Naive thymus-derived CD4-positive, alpha-beta T cell (primary cell): Measurements from ENCODE around the gene TTC34. TPM values are rescaled to one million over a fixed set of nuclear protein-coding genes. Genes with fewer than 3 reads are reported as not detected.
A peak's percentile ranks its signal among the peaks of the same experiment; 100 is the strongest.

Experiments used
- ATAC-seq: fragments of 150-1000 bp; cut with Tn5 transposase; 2 replicates; pipeline ENCODE4 v1.10.0; 2021; ENCODE audit warnings: mild to moderate bottlenecking, moderate library complexity
- CTCF ChIA-PET: fragments of 350-600 bp; sonication (Branson Sonifier 250); formaldehyde crosslinking; loops from one replicate; lab custom pipeline; 2021; ENCODE audit warnings: antibody characterized with exemption; lab: Charles Lee
- POLR2A ChIA-PET: fragments of 350-600 bp; sonication (Branson Sonifier 250); formaldehyde crosslinking; loops from one replicate; lab custom pipeline; 2021; ENCODE audit warnings: antibody characterized with exemption, inconsistent platforms; lab: Charles Lee
- DNase-seq, 9 donors: peaks; one replicate each; pipeline versions ENCODE4 v3.0.0 to v3.0.0-alpha.2; 2020 to 2022; ENCODE audit warnings: mixed read lengths in 1 of 9
- H3K27ac ChIP-seq: one replicate; pipeline ENCODE4 v1.7.0; 2013; ENCODE audit warnings: mild to moderate bottlenecking, low read depth, low read length, moderate library complexity
- H3K27me3 ChIP-seq, 2 donors: one replicate each; pipeline ENCODE4 v1.7.0; 2013; ENCODE audit warnings: low read length in 2 of 2, mild to moderate bottlenecking in 2 of 2, moderate library complexity in 2 of 2; ENCODE audit not compliant: control insufficient read depth in 2 of 2, insufficient read depth in 2 of 2
- H3K36me3 ChIP-seq, 3 experiments: 1 replicate in 2 of 3; 2 replicates in 1 of 3; pipeline ENCODE4 v1.7.0; 2013; ENCODE audit warnings: low read length in 3 of 3, mild to moderate bottlenecking in 3 of 3, moderate library complexity in 1 of 3; ENCODE audit not compliant: insufficient read depth in 3 of 3, control insufficient read depth in 2 of 3
- H3K4me1 ChIP-seq, 2 donors: one replicate each; pipeline ENCODE4 v1.7.0; 2013; ENCODE audit warnings: low read length in 2 of 2, mild to moderate bottlenecking in 2 of 2, moderate library complexity in 1 of 2; ENCODE audit not compliant: control insufficient read depth in 2 of 2, insufficient read depth in 2 of 2
- H3K4me3 ChIP-seq: 2 replicates; pipeline ENCODE4 v1.7.0; 2013; ENCODE audit warnings: mild to moderate bottlenecking, low read length
- H3K9me3 ChIP-seq, 3 experiments: 1 replicate in 2 of 3; 2 replicates in 1 of 3; pipeline ENCODE4 v1.7.0; 2013; ENCODE audit warnings: low read length in 3 of 3; ENCODE audit not compliant: control insufficient read depth in 2 of 3
- H3K27ac Mint-ChIP-seq, 9 donors: one replicate each; pipeline ENCODE4 v1.8.0; 2020 to 2022; ENCODE audit warnings: mixed read lengths in 9 of 9, mild to moderate bottlenecking in 8 of 9, moderate library complexity in 5 of 9, inconsistent platforms in 2 of 9
- H3K27me3 Mint-ChIP-seq, 5 donors: one replicate each; pipeline ENCODE4 v1.8.0; 2021 to 2022; ENCODE audit warnings: mixed read lengths in 5 of 5, mild to moderate bottlenecking in 1 of 5
- H3K36me3 Mint-ChIP-seq, 5 donors: one replicate each; pipeline ENCODE4 v1.8.0; 2020 to 2022; ENCODE audit warnings: mixed read lengths in 5 of 5, mild to moderate bottlenecking in 3 of 5, inconsistent platforms in 1 of 5
- H3K4me1 Mint-ChIP-seq, 7 donors: one replicate each; pipeline ENCODE4 v1.8.0; 2020 to 2022; ENCODE audit warnings: mixed read lengths in 7 of 7, mild to moderate bottlenecking in 3 of 7, inconsistent platforms in 1 of 7
- H3K4me3 Mint-ChIP-seq, 10 donors: one replicate each; pipeline ENCODE4 v1.8.0; 2020 to 2022; ENCODE audit warnings: mild to moderate bottlenecking in 10 of 10, mixed read lengths in 10 of 10, moderate library complexity in 6 of 10, inconsistent platforms in 2 of 10
- H3K9me3 Mint-ChIP-seq, 11 donors: one replicate each; pipeline ENCODE4 v1.8.0; 2020 to 2022; ENCODE audit warnings: mixed read lengths in 11 of 11, mild to moderate bottlenecking in 4 of 11, inconsistent platforms in 1 of 11, moderate library complexity in 1 of 11
- intact Hi-C, 2 donors: fragments of 100-400 bp; cut with micrococcal nuclease; formaldehyde crosslinking; loops; one replicate each; pipeline ENCODE4 v1.15.1; 2023
- polyA plus RNA-seq, 2 donors: library from polyadenylated mRNA; unstranded; fragments of 300-500 nt; fragmentation: Illumina TruSeq; gene quantifications; one replicate each; pipeline ENCODE4 v1.2.3, GENCODE V29; 2021
- total RNA-seq, 6 experiments: library from RNA in 5 of 6; stranded (reverse) in 5 of 6; gene quantifications; 1 replicate in 5 of 6; 2 replicates in 1 of 6; pipeline ENCODE4 v1.2.3 and lab custom pipeline; 2021 to 2026

TTC34 gene
- total and polyA plus RNA-seq, 7 experiments from 2014 or later: 0.28 to 8.0 (median 2.1) TPM

DNA sequence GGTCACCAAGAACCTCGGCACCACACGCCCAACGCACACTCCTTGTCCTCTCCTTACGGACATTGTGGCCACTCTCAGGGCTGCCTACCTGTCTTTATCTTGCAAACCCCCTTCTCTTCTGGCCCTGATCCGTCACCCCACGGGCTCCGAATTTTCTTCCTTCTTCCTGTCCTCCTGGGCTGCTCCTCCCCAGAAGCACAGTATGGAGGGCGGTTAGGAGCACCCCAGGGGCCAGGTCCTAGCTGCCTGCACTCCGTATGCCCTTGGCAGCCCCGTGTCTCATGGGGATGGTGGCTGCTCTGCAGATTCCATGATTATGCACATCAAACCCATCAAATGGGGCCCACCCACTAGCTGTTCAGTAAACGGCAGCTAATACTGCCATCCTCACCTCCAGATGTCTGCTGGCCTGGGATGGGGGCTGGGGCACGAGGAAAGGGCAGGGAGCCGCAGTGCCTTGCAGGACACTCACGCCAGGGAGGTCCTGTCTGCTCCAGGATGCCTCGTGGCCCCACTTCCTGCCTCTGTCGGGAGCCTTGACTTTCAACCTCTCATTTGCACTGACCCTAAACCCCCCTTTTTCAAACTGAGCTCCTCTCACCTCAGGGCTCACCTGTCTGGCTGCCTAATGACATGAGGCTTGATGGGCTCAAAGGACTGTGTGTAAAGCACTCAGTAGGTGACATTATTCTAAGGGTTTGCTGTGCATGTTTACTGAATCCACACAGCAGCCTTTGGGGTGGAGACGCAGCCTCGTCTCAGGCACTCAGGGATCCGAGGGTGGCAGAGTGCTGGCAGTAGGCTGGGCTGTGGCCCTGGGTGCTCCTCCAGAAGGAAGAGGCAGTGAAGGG lies 4.4 kb downstream of the TTC34 start:
- Mint-ChIP-seq H3K4me1 (peaks cover 0 to 3% (median 0%) of the 10 kb centered on the region in 7 donors), H3K4me3 (no peak overlapping the region), H3K9me3 (peaks cover 3 to 39% (median 26%) of the 10 kb centered on the region in 11 donors), H3K27me3 (peaks cover 8 to 42% (median 32%) of the 10 kb centered on the region in 5 donors), H3K36me3 (peaks cover 0 to 16% (median 6%) of the 10 kb centered on the region in 5 donors), H3K27ac (no peak overlapping the region)
- DNase-seq (no peak), ATAC-seq (no peak)
- CTCF ChIA-PET: interaction anchor here (1.2 kb wide), 1 partner anchor 8 kb away, joined by 3 read pairs; no protein-coding TSS in a partner anchor
- H3K9me3 ChIP-seq: peaks cover 0 to 25% (median 0%) of the 10 kb centered on the region in 3 experiments
- POLR2A ChIA-PET: interaction anchor here (0.7 kb wide), 1 partner anchor 12 kb away, joined by 3 read pairs; no protein-coding TSS in a partner anchor
- no peak overlapping the region for H3K27ac ChIP-seq
- intact Hi-C loops: no loop called here
- H3K4me3 ChIP-seq: no peak overlapping the region
- no peaks in the 10 kb centered on the region for H3K27me3 ChIP-seq
- H3K36me3 ChIP-seq: no peaks in the 10 kb centered on the region
- H3K4me1 ChIP-seq: no peaks in the 10 kb centered on the region

DNA sequence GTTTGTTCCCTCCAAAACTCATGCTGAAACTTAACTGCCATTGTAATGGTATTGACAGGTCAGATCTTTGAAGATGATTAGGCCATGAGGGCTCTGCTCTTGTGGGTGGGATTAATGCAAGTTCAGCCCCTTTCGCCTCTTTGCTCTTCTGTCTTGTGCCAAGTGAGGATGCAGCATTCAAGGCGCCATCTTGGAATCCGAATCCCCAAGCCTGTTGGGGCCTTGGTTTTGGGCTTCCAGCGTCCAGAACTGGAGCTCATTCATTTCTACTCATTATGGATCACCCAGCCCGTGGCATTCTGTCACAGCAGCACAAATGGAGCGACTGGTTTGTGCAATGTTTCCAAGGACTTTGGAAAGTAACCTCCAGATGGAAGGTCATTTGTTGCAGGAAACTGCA lies 5.6 kb downstream of the TTC34 start:
- peaks cover 3 to 49% (median 30%) of the 10 kb centered on the region in 11 donors for H3K9me3 Mint-ChIP-seq
- no peak for DNase-seq
- Histone ChIP-seq H3K27ac (no peak overlapping the region), H3K4me3 (no peak overlapping the region), H3K4me1 (no peaks in the 10 kb centered on the region), H3K27me3 (peaks cover 0 to 4% of the 10 kb centered on the region in 2 donors), H3K36me3 (no peaks in the 10 kb centered on the region), H3K9me3 (peaks cover 0 to 29% (median 0%) of the 10 kb centered on the region in 3 experiments)
- no peak overlapping the region for H3K27ac Mint-ChIP-seq
- ATAC-seq: no peak
- no peak overlapping the region for H3K4me3 Mint-ChIP-seq
- no peaks in the 10 kb centered on the region for H3K4me1 Mint-ChIP-seq
- H3K27me3 Mint-ChIP-seq: peaks cover 11 to 53% (median 38%) of the 10 kb centered on the region in 5 donors
- POLR2A ChIA-PET: no interaction called here
- peaks cover 0 to 22% (median 6%) of the 10 kb centered on the region in 5 donors for H3K36me3 Mint-ChIP-seq
- intact Hi-C loops: no loop called here
- CTCF ChIA-PET: no interaction called here

DNA sequence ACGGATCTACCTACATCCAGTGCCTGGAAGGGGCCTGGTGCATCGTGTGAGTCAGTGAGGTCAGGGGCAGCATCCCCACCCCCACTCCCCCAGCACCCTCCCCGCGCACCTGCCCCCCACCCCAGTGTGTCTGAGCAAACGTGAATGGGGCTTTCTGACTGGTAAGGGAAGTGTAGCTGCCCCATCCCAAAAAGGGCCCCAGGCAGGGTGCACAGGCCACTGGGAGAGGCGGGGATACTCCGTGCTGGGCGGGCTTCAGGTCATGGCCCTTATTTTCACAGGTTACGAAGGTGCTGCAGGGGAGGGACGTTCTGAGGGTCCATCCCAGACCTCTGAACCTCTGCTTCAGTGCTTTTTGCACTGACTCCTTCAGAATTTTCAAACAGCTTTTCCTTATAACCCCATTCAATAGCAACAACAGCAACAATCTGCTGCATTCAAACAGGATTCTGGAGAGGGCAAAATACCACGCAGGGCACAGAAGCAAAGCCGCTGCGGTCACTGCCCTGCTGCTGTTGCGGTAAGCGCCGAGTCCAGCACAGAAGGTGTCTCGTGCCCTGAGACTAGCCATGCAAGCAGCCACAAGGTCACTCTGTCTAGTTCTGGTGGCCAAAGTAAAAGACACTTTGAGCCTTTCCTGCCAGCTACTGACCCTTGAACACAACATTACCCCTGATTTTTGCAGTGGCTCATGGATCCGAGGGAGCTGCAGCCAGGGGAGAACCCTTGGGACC lies 10.3 kb downstream of the TTC34 start:
- no peak for DNase-seq
- no peak overlapping the region for H3K27ac ChIP-seq
- Mint-ChIP-seq H3K4me3 (peak overlapping the region in 2 of 10 donors; percentile 4 to 69), H3K4me1 (peaks cover 4 to 15% (median 11%) of the 10 kb centered on the region in 7 donors), H3K9me3 (peaks cover 3 to 49% (median 30%) of the 10 kb centered on the region in 11 donors), H3K36me3 (peaks cover 0 to 22% (median 6%) of the 10 kb centered on the region in 5 donors), H3K27ac (no peak overlapping the region), H3K27me3 (peaks cover 29 to 68% (median 54%) of the 10 kb centered on the region in 5 donors)
- H3K9me3 ChIP-seq: peaks cover 0 to 29% (median 0%) of the 10 kb centered on the region in 3 experiments
- H3K27me3 ChIP-seq: peaks cover 0 to 10% of the 10 kb centered on the region in 2 donors
- no peaks in the 10 kb centered on the region for H3K36me3 ChIP-seq
- peaks cover 0 to 6% of the 10 kb centered on the region in 2 donors for H3K4me1 ChIP-seq
- ATAC-seq: no peak
- ChIA-PET POLR2A (no interaction called here), CTCF (interaction anchor here (1.2 kb wide), 1 partner anchor 7 kb away, joined by 4 read pairs; no protein-coding TSS in a partner anchor)
- no peak overlapping the region for H3K4me3 ChIP-seq
- intact Hi-C loops: no loop called here

DNA sequence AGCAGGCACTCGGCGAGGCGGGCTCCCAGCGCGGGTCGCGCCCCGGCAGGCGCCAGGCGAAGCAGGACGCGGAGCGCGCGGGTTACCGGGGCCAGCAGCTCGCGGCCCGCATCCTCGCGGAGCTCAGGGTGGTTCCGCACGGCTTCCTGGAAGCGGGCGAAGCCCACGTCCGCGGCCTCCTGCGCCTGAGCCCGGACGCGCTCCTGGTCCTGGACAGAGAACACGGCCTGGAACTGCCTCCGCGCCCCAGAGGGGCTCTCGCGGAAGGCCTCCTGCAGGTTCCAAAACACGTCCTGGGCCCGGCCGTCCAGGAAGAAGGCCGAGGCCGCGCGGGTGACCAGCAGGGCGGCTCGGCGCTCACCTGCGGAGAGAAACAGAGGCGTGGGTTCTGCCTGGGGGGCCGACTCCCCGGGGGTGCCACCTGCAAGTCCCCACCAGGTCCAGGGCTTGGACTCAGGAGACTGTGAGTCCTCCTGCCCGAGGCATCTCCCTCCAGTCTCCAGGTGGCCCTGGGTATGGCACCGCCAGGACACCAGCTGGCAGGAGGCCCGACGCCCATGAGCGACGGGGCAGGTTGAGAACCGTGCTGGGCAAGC lies 11.4 kb downstream of the TTC34 start:
- intact Hi-C loops: loop anchor here in 1 of 2 donors (5.0 kb wide), 1 partner anchor 593 kb away; no protein-coding TSS in a partner anchor
- DNase-seq (no peak), ATAC-seq (no peak)
- peaks cover 0 to 10% of the 10 kb centered on the region in 2 donors for H3K27me3 ChIP-seq
- peaks cover 0 to 6% of the 10 kb centered on the region in 2 donors for H3K4me1 ChIP-seq
- Mint-ChIP-seq H3K27me3 (peaks cover 29 to 61% (median 54%) of the 10 kb centered on the region in 5 donors), H3K4me3 (peak overlapping the region in 3 of 10 donors; percentile 53 to 69 (median 53)), H3K27ac (no peak overlapping the region), H3K36me3 (peaks cover 0 to 22% (median 6%) of the 10 kb centered on the region in 5 donors), H3K4me1 (peaks cover 4 to 15% (median 11%) of the 10 kb centered on the region in 7 donors), H3K9me3 (peaks cover 3 to 38% (median 24%) of the 10 kb centered on the region in 11 donors)
- H3K36me3 ChIP-seq: no peaks in the 10 kb centered on the region
- CTCF ChIA-PET: no interaction called here
- POLR2A ChIA-PET: no interaction called here
- H3K27ac ChIP-seq: no peak overlapping the region
- H3K9me3 ChIP-seq: peaks cover 0 to 28% (median 0%) of the 10 kb centered on the region in 3 experiments
- H3K4me3 ChIP-seq: no peak overlapping the region

DNA sequence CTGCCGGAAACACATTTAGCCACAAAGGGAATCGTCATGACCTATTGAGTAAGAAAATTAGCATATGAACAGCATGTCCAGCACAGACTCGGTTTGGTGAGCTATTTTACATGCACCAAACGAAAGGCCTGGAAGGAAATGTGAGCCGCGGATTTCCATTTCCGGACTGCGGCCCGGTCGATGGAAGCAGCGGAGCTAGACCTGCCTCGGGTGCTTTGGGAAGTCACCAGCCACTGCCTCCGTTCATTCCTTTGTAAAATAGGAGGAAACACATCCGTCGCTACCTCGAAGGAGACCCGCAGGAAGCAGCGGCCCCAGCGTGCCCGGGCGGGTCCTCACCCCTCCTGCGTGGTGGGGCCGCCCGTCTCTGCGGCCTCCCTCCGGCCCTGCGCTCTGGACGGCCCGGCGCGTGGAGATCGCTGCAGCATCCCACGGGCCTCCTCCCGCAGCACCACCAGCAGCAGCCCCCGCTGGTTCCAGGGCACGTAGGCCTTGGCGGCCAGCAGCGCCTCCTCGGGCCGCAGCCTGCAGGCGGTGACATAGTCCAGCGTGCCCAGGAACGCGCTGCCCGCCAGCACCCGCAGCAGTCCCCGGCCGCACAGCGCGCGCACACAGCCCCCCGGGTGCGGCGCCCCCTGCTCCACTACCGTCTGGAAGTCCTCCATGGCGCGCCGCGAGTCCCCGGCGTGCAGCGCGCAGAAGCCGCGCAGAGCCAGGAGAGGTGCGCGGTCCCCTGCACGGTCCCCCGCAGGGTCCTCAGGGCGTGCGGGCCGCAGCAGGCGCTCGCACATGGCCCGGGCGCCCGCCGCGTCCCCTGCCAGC lies 12.1 kb downstream of the TTC34 start:
- peaks cover 0 to 6% of the 10 kb centered on the region in 2 donors for H3K4me1 ChIP-seq
- Mint-ChIP-seq H3K36me3 (peaks cover 0 to 22% (median 6%) of the 10 kb centered on the region in 5 donors), H3K4me1 (peaks cover 4 to 15% (median 11%) of the 10 kb centered on the region in 7 donors), H3K4me3 (peak overlapping the region in 9 of 10 donors; percentile 18 to 79 (median 51)), H3K27ac (no peak overlapping the region), H3K9me3 (peaks cover 3 to 35% (median 21%) of the 10 kb centered on the region in 11 donors), H3K27me3 (peaks cover 29 to 57% (median 50%) of the 10 kb centered on the region in 5 donors)
- ChIA-PET POLR2A (no interaction called here), CTCF (interaction anchor here (0.6 to 1.0 kb wide), 3 partner anchors 8 to 594 kb away, joined by 3 read pairs; no protein-coding TSS in a partner anchor)
- no peak overlapping the region for H3K4me3 ChIP-seq
- H3K27me3 ChIP-seq: peaks cover 0 to 10% of the 10 kb centered on the region in 2 donors
- no peaks in the 10 kb centered on the region for H3K36me3 ChIP-seq
- no peak for DNase-seq
- H3K27ac ChIP-seq: no peak overlapping the region
- ATAC-seq: peak; percentile 24
- peaks cover 0 to 23% (median 0%) of the 10 kb centered on the region in 3 experiments for H3K9me3 ChIP-seq
- intact Hi-C loops: loop anchor here in 1 of 2 donors (5.0 kb wide), 1 partner anchor 592 kb away; no protein-coding TSS in a partner anchor
